Measurements from ENCODE around the gene VSTM4. TPM values are rescaled to one million over a fixed set of nuclear protein-coding genes. Genes with fewer than 3 reads are reported as not detected.

The VSTM4 gene
- total and polyA plus RNA-seq, 2 of the 4 experiments (the other 2 are of a cell fraction): 2.4 to 2.9 TPM

DNA sequence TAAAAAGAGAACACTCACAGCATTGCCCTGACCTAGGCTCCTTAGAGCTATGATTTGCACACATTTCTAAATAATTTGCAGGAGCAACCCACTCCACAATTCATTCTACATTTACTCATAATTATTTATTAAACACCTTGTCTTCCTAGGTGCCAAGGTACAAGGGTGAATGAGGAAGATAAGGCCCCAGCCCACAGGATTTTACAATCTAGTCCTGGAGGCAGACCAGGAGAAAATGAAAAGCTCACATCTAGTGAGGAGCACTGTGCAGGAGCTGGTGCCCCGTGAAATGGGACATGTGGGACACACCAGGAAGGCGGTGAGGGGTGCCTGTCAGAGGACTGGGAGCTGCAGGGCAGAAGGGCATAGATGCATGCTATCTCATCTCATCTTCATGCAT, 116.0 kb downstream of the VSTM4 start:
- Histone ChIP-seq H4K20me1 (ENCODE audit: insufficient read depth, low read length) (no peaks in the 10 kb centered on the region), H3K79me1 (ENCODE audit: low read depth in 1 of 2, low read length in 2 of 2) (no peaks in the 10 kb centered on the region), H3K56ac (ENCODE audit: extremely low read depth, insufficient read depth, low read length) (no peak overlapping the region), H2AK9ac (replicated peaks; ENCODE audit: low read depth, low read length, poor library complexity) (no peak overlapping the region), H2AFZ (replicated peaks; ENCODE audit: low read length, poor library complexity) (no peak overlapping the region), H2BK120ac (ENCODE audit: low read depth, low read length) (no peak overlapping the region), H2AK5ac (ENCODE audit: low read depth, low read length) (no peak overlapping the region), H3K9me1 (ENCODE audit: insufficient read depth, low read length) (no peaks in the 10 kb centered on the region), H2BK15ac (ENCODE audit: low read depth, low read length) (no peak overlapping the region), H3K27me3 (ENCODE audit: control insufficient read depth, insufficient read depth, low read length) (peaks cover 15% of the 10 kb centered on the region; the same call in 1 of the 2 replicates), H3K9ac (ENCODE audit: low read depth, low read length) (no peak overlapping the region), H3K9me3 (ENCODE audit: control insufficient read depth, insufficient read depth, low read length) (no peaks in the 10 kb centered on the region), H3K4me1 (ENCODE audit: control insufficient read depth, insufficient read depth, low read length) (no peaks in the 10 kb centered on the region), H3K4me2 (ENCODE audit: low read depth, low read length) (no peak overlapping the region), H3K4me3 (ENCODE audit: insufficient read depth, low read depth, low read length) (no peak overlapping the region), H2BK20ac (ENCODE audit: low read depth, low read length) (no peak overlapping the region), H4K91ac (ENCODE audit: insufficient read depth, low read depth, low read length) (no peak overlapping the region), H3K14ac (replicated peaks; ENCODE audit: low read depth, low read length) (no peak overlapping the region), H4K5ac (ENCODE audit: low read depth, low read length) (no peak overlapping the region), H3K23ac (ENCODE audit: low read depth, low read length) (no peak overlapping the region), H3K36me3 (ENCODE audit: control insufficient read depth, insufficient read depth, low read length) (no peaks in the 10 kb centered on the region), H2BK5ac (ENCODE audit: low read depth, low read length, poor library complexity, severe bottlenecking) (no peak overlapping the region), H3K27ac (ENCODE audit: insufficient read depth, low read length) (no peak overlapping the region), H4K8ac (ENCODE audit: low read depth in 2 of 2, low read length in 2 of 2) (no peak overlapping the region), H3K4ac (ENCODE audit: low read depth, low read length) (no peak overlapping the region), H3K18ac (ENCODE audit: low read depth, low read length) (no peak overlapping the region)
- no TSS peak for BruUV-seq (replicated peaks)
- TF ChIP-seq SMC3 (IDR thresholded peaks at IDR 0.05; ENCODE audit: low read depth, low read length) (no peak), BHLHE40 (IDR thresholded peaks at IDR 0.05; ENCODE audit: low read depth, low read length) (no peak), FOS (IDR thresholded peaks at IDR 0.05; ENCODE audit: low read depth, low read length) (no peak), POLR2A (IDR thresholded peaks at IDR 0.05; ENCODE audit: low read depth, low read length) (no peak), MXI1 (IDR thresholded peaks at IDR 0.05; ENCODE audit: borderline replicate concordance, low read depth, low read length) (no peak), NFE2L2 (IDR thresholded peaks at IDR 0.05; ENCODE audit: low read depth, low read length) (no peak), RCOR1 (IDR thresholded peaks at IDR 0.05; ENCODE audit: insufficient replicate concordance, low read length) (no peak)
- TF ChIP-seq, protein P1, sequence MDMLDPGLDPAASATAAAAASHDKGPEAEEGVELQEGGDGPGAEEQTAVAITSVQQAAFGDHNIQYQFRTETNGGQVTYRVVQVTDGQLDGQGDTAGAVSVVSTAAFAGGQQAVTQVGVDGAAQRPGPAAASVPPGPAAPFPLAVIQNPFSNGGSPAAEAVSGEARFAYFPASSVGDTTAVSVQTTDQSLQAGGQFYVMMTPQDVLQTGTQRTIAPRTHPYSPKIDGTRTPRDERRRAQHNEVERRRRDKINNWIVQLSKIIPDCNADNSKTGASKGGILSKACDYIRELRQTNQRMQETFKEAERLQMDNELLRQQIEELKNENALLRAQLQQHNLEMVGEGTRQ (IDR thresholded peaks at IDR 0.05; ENCODE audit: low read depth, low read length): no peak
- TF ChIP-seq, protein P2, sequence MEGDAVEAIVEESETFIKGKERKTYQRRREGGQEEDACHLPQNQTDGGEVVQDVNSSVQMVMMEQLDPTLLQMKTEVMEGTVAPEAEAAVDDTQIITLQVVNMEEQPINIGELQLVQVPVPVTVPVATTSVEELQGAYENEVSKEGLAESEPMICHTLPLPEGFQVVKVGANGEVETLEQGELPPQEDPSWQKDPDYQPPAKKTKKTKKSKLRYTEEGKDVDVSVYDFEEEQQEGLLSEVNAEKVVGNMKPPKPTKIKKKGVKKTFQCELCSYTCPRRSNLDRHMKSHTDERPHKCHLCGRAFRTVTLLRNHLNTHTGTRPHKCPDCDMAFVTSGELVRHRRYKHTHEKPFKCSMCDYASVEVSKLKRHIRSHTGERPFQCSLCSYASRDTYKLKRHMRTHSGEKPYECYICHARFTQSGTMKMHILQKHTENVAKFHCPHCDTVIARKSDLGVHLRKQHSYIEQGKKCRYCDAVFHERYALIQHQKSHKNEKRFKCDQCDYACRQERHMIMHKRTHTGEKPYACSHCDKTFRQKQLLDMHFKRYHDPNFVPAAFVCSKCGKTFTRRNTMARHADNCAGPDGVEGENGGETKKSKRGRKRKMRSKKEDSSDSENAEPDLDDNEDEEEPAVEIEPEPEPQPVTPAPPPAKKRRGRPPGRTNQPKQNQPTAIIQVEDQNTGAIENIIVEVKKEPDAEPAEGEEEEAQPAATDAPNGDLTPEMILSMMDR (conservative IDR thresholded peaks at IDR 0.05; ENCODE audit: low read depth, low read length): no peak
- in situ Hi-C loops (cut with MboI; ENCODE audit: low sequenced_read_pairs): no loop called here
- dilution Hi-C loops (cut with HindIII; ENCODE audit: low sequenced_read_pairs, unreplicated experiment): no loop called here
- ChIA-PET CTCF (no interaction called here), POLR2A (ENCODE audit: unreplicated experiment) (no interaction called here)
- ATAC-seq (ENCODE audit: low read depth) (no peak), DNase-seq (no peak)
- WGBS, 2 experiments (ENCODE audit: extremely low coverage in 2 of 2, insufficient read length in 1 of 2): 71% methylated on average over 2 of the region's 2 CpGs; no CpG with 5 or more reads in 1 of the 2 experiments
- intact Hi-C loops (cut with micrococcal nuclease): no loop called here
